Choroid plexus epithelial cell (primary cell): ENCODE measurements around the gene KCNAB1.

Experiments
- DNase-seq: peaks from one replicate; pipeline ENCODE4 v3.0.0-alpha.2; 2010; ENCODE audit warnings: low read depth
- H3K4me3 ChIP-seq: 2 replicates; pipeline ENCODE4 v1.5.1; 2011; ENCODE audit warnings: low read depth, mild to moderate bottlenecking, control low read depth, low read length, moderate library complexity
- TF ChIP-seq, protein P1 (sequence below): conservative IDR thresholded peaks from 2 replicates; pipeline ENCODE4 v1.5.1; 2011; ENCODE audit warnings: low read depth, mild to moderate bottlenecking, control low read depth, inconsistent platforms, low read length, moderate library complexity

The KCNAB1 gene

DNA sequence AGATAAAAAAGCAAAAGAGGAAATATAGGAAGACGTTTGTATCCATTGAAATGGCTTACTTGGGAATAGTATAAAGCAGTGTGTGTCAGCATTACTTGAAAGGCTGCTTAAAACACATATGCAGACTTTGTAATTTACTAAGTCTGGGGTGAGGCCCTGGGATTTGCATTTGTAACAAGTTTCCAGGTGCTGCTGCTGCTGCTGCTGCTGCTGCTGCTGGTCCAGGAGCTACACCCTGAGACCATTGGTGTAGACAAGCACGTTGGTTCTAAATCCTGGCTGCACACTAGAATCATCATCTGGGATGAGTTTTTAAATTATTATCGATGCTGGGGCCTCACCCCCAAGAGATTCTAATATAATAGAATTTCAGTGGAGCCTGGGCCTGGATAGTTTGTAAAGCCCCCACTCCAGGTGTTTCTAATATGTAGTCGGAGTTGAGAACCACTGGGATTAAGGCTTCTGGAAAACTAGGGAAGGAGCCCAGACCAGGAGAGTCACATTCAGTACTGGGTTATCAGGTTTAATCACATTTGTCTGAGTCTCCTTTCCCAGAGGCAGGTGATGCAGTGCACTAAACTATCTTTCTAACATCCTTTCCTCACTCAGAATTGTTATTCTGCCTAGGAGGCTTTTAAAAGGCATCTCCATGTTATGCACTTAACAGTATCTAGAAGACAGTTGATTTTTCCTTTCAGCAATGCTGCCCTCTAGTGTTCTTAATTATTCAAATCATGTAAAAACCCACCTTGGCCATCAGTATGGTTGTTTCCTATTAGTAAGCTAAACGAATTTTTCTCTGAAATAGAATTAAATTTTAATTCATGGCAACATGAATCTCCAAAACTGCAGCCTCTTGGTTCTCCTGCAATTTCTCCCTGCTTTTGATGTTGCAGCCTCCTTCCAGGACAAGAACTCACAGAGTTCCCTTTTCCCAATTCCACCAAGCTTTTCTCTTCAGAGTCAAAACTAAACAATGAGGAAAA is 389.1 kb downstream of the KCNAB1 start:
- TF ChIP-seq, protein P1, sequence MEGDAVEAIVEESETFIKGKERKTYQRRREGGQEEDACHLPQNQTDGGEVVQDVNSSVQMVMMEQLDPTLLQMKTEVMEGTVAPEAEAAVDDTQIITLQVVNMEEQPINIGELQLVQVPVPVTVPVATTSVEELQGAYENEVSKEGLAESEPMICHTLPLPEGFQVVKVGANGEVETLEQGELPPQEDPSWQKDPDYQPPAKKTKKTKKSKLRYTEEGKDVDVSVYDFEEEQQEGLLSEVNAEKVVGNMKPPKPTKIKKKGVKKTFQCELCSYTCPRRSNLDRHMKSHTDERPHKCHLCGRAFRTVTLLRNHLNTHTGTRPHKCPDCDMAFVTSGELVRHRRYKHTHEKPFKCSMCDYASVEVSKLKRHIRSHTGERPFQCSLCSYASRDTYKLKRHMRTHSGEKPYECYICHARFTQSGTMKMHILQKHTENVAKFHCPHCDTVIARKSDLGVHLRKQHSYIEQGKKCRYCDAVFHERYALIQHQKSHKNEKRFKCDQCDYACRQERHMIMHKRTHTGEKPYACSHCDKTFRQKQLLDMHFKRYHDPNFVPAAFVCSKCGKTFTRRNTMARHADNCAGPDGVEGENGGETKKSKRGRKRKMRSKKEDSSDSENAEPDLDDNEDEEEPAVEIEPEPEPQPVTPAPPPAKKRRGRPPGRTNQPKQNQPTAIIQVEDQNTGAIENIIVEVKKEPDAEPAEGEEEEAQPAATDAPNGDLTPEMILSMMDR, result peak; percentile 53
- peak; percentile 83 for DNase-seq
- no peak overlapping the region for H3K4me3 ChIP-seq

DNA sequence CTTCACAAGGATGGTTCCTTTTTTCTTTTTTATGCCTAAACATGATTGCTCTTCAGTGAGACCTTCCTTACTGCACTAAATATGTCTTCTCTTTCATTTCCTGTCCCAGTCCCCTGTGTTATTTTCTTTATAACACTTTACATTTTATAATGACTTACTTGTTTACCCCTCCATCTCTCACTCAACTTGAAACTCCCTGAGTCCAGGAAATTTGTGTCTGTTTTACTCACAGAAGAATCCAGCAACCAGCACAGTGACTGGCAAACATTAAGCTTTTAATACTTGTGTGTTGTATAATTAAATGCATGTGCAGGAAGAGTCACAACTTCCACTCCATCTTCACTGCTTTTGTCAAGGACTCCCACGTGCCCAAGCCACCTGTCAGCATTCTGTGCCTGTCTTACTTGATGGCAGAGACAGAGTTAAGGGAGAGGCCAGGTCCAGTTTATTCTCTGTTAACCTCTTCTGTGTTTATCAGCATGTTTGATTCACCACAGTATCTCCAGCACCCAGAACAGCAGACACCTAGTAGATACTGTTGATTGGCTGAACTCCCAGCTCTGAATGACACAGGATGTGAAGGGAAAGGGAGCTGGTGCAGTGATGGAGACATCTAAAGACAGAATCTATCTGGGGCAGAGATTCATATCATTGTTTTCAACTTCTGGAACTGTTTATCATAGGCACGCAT is 391.8 kb downstream of the KCNAB1 start:
- no peak overlapping the region for H3K4me3 ChIP-seq
- TF ChIP-seq, protein P1, result no peak
- no peak for DNase-seq

DNA sequence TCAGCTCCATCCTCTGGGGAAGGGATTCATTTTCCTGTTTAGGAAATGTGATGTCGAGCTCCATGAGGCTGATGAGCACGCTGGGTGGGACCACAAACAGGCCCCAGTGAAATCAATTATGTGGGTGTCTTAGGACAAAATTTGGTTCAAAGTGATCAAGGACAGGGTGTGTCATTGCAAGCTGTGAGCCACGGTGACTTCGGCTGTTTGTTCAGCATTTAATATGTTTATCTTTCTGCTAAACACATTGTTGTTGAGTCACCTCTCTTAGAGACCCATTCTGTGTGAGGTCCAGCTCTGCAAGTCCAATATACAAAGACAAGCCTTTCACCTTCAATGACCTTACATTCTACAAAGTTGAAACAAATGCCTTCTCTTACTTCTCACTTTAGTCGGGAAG is 393.2 kb downstream of the KCNAB1 start:
- no peak for DNase-seq
- TF ChIP-seq, protein P1, result no peak
- no peak overlapping the region for H3K4me3 ChIP-seq

DNA sequence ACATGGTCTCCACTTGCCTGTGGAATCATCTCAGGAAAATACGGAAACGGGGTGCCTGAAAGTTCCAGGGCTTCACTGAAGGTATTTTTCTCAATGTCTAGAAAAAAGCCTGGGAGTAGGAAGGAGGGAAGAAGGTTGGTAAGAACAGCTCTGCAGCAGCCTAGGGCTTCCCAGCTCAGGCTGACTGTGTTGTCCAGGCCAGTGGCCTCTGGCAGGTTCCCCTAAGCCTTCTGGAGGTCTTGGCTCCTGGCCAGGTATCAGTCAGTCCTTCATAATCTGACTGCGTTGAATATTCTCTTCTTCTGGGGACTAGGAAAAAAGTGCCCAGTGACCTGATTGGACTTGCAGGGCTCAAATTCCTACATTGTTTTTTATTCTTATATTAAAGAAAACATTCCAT is 395.9 kb downstream of the KCNAB1 start:
- TF ChIP-seq, protein P1, result no peak
- H3K4me3 ChIP-seq, result no peak overlapping the region
- DNase-seq, result no peak

DNA sequence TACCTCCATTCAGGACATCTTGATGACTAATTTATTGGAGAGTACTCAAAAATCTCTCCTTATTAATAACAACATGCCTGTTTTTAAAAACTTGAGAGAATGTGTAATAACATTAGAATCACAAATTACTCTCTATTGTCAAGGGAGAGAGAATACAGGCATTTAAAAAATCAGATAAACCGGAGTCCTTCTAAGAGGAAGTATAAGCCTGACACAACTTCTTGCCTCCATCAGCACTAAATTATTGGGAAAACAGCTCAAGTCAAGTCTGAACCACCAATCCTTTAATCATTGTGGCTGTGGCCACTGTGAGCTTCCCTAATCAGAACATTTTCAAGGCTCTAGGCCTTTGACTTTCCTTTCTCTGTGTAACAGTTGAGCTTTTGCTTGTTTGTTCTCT is 396.6 kb downstream of the KCNAB1 start:
- DNase-seq, result no peak
- TF ChIP-seq, protein P1, result no peak
- no peak overlapping the region for H3K4me3 ChIP-seq

DNA sequence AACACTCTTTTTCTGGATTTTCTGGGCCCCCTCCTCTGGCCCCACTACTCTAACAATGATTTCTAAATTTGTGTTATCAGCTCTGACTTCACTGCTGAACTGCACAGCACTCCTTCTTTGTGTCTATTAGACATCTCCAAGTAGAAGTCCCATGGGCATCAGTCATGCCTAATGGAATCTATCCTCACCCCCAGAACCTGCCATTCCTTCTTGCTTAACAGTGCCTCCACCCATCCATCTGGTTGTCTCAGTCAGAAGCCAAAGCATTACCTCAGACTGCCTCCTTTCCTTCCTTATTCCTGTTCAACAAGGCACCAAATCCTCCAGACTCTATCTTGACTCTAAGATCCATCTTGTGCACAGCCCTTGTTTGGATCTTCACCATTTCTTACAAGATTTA is 398.3 kb downstream of the KCNAB1 start:
- TF ChIP-seq, protein P1, result no peak
- no peak for DNase-seq
- no peak overlapping the region for H3K4me3 ChIP-seq

DNA sequence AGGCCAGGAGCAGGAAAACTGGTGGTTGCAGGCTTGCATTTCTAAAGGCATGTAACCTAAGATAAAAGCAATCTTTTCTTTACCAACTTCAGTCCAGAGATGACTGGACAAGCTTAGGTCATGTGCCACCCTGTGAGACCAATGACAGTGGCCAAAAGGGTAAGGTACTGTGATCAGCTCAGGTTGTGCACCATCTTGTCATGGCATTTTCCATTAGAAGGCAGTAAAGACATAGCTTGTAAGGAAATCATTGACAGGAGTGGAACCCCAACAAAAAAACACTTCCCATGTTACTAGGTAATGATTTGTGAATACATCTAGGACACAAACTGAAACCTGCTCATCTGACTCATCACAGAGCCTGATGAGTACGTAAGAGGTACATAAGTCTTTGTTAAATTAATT is 399.4 kb downstream of the KCNAB1 start:
- no peak overlapping the region for H3K4me3 ChIP-seq
- TF ChIP-seq, protein P1, result no peak
- no peak for DNase-seq
